ENCODE results near the gene CAT.

CAT gene

GRCh38 chr11:34492806-34493414 lies 54.2 kb downstream of the CAT start:
- no peaks in the 10 kb centered on the region for H3K4me1 Mint-ChIP-seq (ENCODE audit: low read depth)
- H3K9me3 Mint-ChIP-seq (ENCODE audit: low read depth) = no peaks in the 10 kb centered on the region
- no peak overlapping the region for H3K4me3 Mint-ChIP-seq
- no peak overlapping the region for H3K27ac Mint-ChIP-seq
- H3K27me3 Mint-ChIP-seq = no peaks in the 10 kb centered on the region
- H3K36me3 Mint-ChIP-seq = no peaks in the 10 kb centered on the region

GRCh38 chr11:34493468-34493867 lies 54.7 kb downstream of the CAT start:
- no peaks in the 10 kb centered on the region for H3K9me3 Mint-ChIP-seq (ENCODE audit: low read depth)
- H3K4me3 Mint-ChIP-seq = no peak overlapping the region
- H3K36me3 Mint-ChIP-seq = no peaks in the 10 kb centered on the region
- no peaks in the 10 kb centered on the region for H3K27me3 Mint-ChIP-seq
- no peak overlapping the region for H3K27ac Mint-ChIP-seq
- no peaks in the 10 kb centered on the region for H3K4me1 Mint-ChIP-seq (ENCODE audit: low read depth)

GRCh38 chr11:34493926-34494595 lies 55.3 kb downstream of the CAT start:
- no peak overlapping the region for H3K4me3 Mint-ChIP-seq
- H3K9me3 Mint-ChIP-seq (ENCODE audit: low read depth) = no peaks in the 10 kb centered on the region
- H3K36me3 Mint-ChIP-seq = no peaks in the 10 kb centered on the region
- no peaks in the 10 kb centered on the region for H3K27me3 Mint-ChIP-seq
- H3K4me1 Mint-ChIP-seq (ENCODE audit: low read depth) = no peaks in the 10 kb centered on the region
- H3K27ac Mint-ChIP-seq = no peak overlapping the region

- Mint-ChIP-seq H3K27me3 (no peaks in the 10 kb centered on the region), H3K36me3 (no peaks in the 10 kb centered on the region), H3K4me3 (no peak overlapping the region), H3K4me1 (ENCODE audit: low read depth) (no peaks in the 10 kb centered on the region), H3K27ac (no peak overlapping the region), H3K9me3 (ENCODE audit: low read depth) (no peaks in the 10 kb centered on the region)
These were observed 56.5 kb downstream of the CAT start for GRCh38 chr11:34495239-34495723.

- H3K4me3 Mint-ChIP-seq = no peak overlapping the region
- H3K4me1 Mint-ChIP-seq (ENCODE audit: low read depth) = no peaks in the 10 kb centered on the region
- no peak overlapping the region for H3K27ac Mint-ChIP-seq
- H3K27me3 Mint-ChIP-seq = no peaks in the 10 kb centered on the region
- H3K36me3 Mint-ChIP-seq = no peaks in the 10 kb centered on the region
- H3K9me3 Mint-ChIP-seq (ENCODE audit: low read depth) = no peaks in the 10 kb centered on the region
These were observed 57.1 kb downstream of the CAT start for GRCh38 chr11:34495724-34496377.

- no peaks in the 10 kb centered on the region for H3K9me3 Mint-ChIP-seq (ENCODE audit: low read depth)
- peaks cover 1% of the 10 kb centered on the region for H3K27me3 Mint-ChIP-seq
- H3K4me3 Mint-ChIP-seq = no peak overlapping the region
- no peaks in the 10 kb centered on the region for H3K36me3 Mint-ChIP-seq
- no peak overlapping the region for H3K27ac Mint-ChIP-seq
- H3K4me1 Mint-ChIP-seq (ENCODE audit: low read depth) = no peaks in the 10 kb centered on the region
These were observed 61.2 kb downstream of the CAT start for GRCh38 chr11:34499719-34500500.

GRCh38 chr11:34501500-34501899 lies 62.8 kb downstream of the CAT start:
- Mint-ChIP-seq H3K27ac (no peak overlapping the region), H3K9me3 (ENCODE audit: low read depth) (no peaks in the 10 kb centered on the region), H3K4me1 (ENCODE audit: low read depth) (no peaks in the 10 kb centered on the region), H3K4me3 (no peak overlapping the region), H3K36me3 (no peaks in the 10 kb centered on the region), H3K27me3 (peaks cover 1% of the 10 kb centered on the region)

GRCh38 chr11:34501949-34502348 lies 63.2 kb downstream of the CAT start:
- H3K4me1 Mint-ChIP-seq (ENCODE audit: low read depth) = no peaks in the 10 kb centered on the region
- peaks cover 1% of the 10 kb centered on the region for H3K27me3 Mint-ChIP-seq
- H3K4me3 Mint-ChIP-seq = no peak overlapping the region
- H3K27ac Mint-ChIP-seq = no peak overlapping the region
- H3K9me3 Mint-ChIP-seq (ENCODE audit: low read depth) = no peaks in the 10 kb centered on the region
- no peaks in the 10 kb centered on the region for H3K36me3 Mint-ChIP-seq

GRCh38 chr11:34502949-34503348 lies 64.2 kb downstream of the CAT start:
- Mint-ChIP-seq H3K27me3 (peaks cover 1% of the 10 kb centered on the region), H3K9me3 (ENCODE audit: low read depth) (no peaks in the 10 kb centered on the region), H3K4me3 (no peak overlapping the region), H3K27ac (no peak overlapping the region), H3K4me1 (ENCODE audit: low read depth) (no peaks in the 10 kb centered on the region), H3K36me3 (no peaks in the 10 kb centered on the region)

GRCh38 chr11:34505874-34506273 lies 67.1 kb downstream of the CAT start:
- Mint-ChIP-seq H3K27ac (no peak overlapping the region), H3K4me3 (no peak overlapping the region), H3K4me1 (ENCODE audit: low read depth) (no peaks in the 10 kb centered on the region)

GRCh38 chr11:34507156-34507555 lies 68.4 kb downstream of the CAT start:
- no peaks in the 10 kb centered on the region for H3K9me3 Mint-ChIP-seq (ENCODE audit: low read depth)
- no peak overlapping the region for H3K27ac Mint-ChIP-seq
- H3K36me3 Mint-ChIP-seq = no peaks in the 10 kb centered on the region
- no peaks in the 10 kb centered on the region for H3K27me3 Mint-ChIP-seq
- H3K4me3 Mint-ChIP-seq = no peak overlapping the region
- no peaks in the 10 kb centered on the region for H3K4me1 Mint-ChIP-seq (ENCODE audit: low read depth)

More at GRCh38 chr11:34505874-34506273, 67.1 kb downstream of the CAT start:
- Mint-ChIP-seq H3K27me3 (peaks cover 1% of the 10 kb centered on the region), H3K36me3 (no peaks in the 10 kb centered on the region), H3K9me3 (ENCODE audit: low read depth) (no peaks in the 10 kb centered on the region)

GRCh38 chr11:34507610-34508009 lies 68.9 kb downstream of the CAT start:
- Mint-ChIP-seq H3K4me3 (no peak overlapping the region), H3K36me3 (no peaks in the 10 kb centered on the region), H3K4me1 (ENCODE audit: low read depth) (no peaks in the 10 kb centered on the region), H3K27ac (no peak overlapping the region), H3K9me3 (ENCODE audit: low read depth) (no peaks in the 10 kb centered on the region), H3K27me3 (no peaks in the 10 kb centered on the region)

- no peak overlapping the region for H3K4me3 Mint-ChIP-seq
- no peak overlapping the region for H3K27ac Mint-ChIP-seq
- no peaks in the 10 kb centered on the region for H3K27me3 Mint-ChIP-seq
- no peaks in the 10 kb centered on the region for H3K9me3 Mint-ChIP-seq (ENCODE audit: low read depth)
- no peaks in the 10 kb centered on the region for H3K36me3 Mint-ChIP-seq
- H3K4me1 Mint-ChIP-seq (ENCODE audit: low read depth) = no peaks in the 10 kb centered on the region
These were observed 69.8 kb downstream of the CAT start for GRCh38 chr11:34508524-34508923.

GRCh38 chr11:34509336-34509876 lies 70.7 kb downstream of the CAT start:
- Mint-ChIP-seq H3K36me3 (no peaks in the 10 kb centered on the region), H3K27ac (no peak overlapping the region), H3K4me3 (no peak overlapping the region), H3K4me1 (ENCODE audit: low read depth) (no peaks in the 10 kb centered on the region), H3K9me3 (ENCODE audit: low read depth) (no peaks in the 10 kb centered on the region), H3K27me3 (no peaks in the 10 kb centered on the region)

- no peaks in the 10 kb centered on the region for H3K9me3 Mint-ChIP-seq (ENCODE audit: low read depth)
- H3K27ac Mint-ChIP-seq = no peak overlapping the region
- no peak overlapping the region for H3K4me3 Mint-ChIP-seq
- H3K27me3 Mint-ChIP-seq = no peaks in the 10 kb centered on the region
- no peaks in the 10 kb centered on the region for H3K36me3 Mint-ChIP-seq
- no peaks in the 10 kb centered on the region for H3K4me1 Mint-ChIP-seq (ENCODE audit: low read depth)
These were observed 71.5 kb downstream of the CAT start for GRCh38 chr11:34510218-34510617.
